ENCODE data around the gene CALML6.

Gene CALML6

DNA sequence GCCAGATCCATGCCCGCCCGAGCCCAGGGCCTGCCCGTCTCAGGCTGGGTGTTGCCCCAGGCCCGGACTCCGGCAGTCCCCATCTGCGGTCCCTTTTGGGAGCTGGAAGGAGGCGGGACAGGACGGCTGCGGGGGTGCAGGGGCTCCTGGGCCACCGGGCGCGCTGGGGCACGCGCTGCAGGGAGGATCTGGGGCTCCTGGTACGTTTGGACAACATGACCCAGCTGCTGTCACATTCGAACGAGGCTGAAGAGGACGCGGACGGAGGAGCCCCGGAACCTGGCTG, 6.6 kb upstream of the CALML6 start:
- Histone ChIP-seq H3K4me3 (ENCODE audit: low read length) (peak overlapping the region; percentile 66), H3F3A (ENCODE audit: insufficient read depth, low read length) (peaks cover 26% of the 10 kb centered on the region), H3K9me3 (replicated peaks; ENCODE audit: insufficient read depth, low read length) (no peaks in the 10 kb centered on the region), H3K4me1 (ENCODE audit: low read length) (peaks cover 40% of the 10 kb centered on the region), H3K36me3 (replicated peaks; ENCODE audit: insufficient read depth, low read length) (no peaks in the 10 kb centered on the region), H3K27ac (ENCODE audit: low read length) (peak overlapping the region; percentile 79), H3K4me2 (ENCODE audit: low read depth, low read length) (peak overlapping the region; percentile 99), H3K79me2 (ENCODE audit: low read length) (peaks cover 7% of the 10 kb centered on the region), H3K9ac (ENCODE audit: low read length) (peak overlapping the region; percentile 79), H2AFZ (ENCODE audit: low read length) (peak overlapping the region; percentile 46; the same call in 1 of the 2 replicates), H3K9me2 (replicated peaks; ENCODE audit: insufficient read depth, low read length) (no peaks in the 10 kb centered on the region), H4K20me1 (ENCODE audit: insufficient read depth, low read length) (no peaks in the 10 kb centered on the region), H3K27me3 (replicated peaks; ENCODE audit: insufficient read depth, low read length) (no peaks in the 10 kb centered on the region)
- TF ChIP-seq EZH2phosphoT487 (IDR thresholded peaks at IDR 0.05; ENCODE audit: low read length): no peak
- no peak for TF ChIP-seq EZH2 (optimal IDR thresholded peaks at IDR 0.05; ENCODE audit: low read depth, low read length)
- TF ChIP-seq, protein P1, sequence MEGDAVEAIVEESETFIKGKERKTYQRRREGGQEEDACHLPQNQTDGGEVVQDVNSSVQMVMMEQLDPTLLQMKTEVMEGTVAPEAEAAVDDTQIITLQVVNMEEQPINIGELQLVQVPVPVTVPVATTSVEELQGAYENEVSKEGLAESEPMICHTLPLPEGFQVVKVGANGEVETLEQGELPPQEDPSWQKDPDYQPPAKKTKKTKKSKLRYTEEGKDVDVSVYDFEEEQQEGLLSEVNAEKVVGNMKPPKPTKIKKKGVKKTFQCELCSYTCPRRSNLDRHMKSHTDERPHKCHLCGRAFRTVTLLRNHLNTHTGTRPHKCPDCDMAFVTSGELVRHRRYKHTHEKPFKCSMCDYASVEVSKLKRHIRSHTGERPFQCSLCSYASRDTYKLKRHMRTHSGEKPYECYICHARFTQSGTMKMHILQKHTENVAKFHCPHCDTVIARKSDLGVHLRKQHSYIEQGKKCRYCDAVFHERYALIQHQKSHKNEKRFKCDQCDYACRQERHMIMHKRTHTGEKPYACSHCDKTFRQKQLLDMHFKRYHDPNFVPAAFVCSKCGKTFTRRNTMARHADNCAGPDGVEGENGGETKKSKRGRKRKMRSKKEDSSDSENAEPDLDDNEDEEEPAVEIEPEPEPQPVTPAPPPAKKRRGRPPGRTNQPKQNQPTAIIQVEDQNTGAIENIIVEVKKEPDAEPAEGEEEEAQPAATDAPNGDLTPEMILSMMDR (IDR thresholded peaks at IDR 0.05; ENCODE audit: low read length): no peak
- DNase-seq: no peak

DNA sequence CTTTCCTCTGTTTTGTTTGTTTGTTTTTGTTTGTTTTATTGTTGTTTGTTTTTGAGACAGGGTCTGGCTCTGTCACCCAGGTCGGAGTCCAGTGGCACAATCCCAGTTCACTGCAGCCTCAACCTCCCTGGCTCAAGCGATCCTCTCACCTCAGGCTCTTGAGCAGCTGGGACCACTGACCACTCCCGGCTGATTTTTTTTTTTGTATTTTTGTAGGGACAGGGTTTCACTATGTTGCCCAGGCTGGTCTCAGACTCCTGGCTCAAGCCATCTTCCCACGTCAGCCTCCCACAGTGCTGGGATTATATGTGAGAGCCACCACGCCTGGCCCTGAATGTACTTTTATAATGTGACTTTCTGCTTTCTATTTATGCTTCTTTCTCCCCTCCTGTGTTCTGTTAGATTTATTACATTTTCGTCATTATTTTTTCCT, 5.0 kb upstream of the CALML6 start:
- no peak overlapping the region; the same call in 1 of the 2 replicates for H3K9ac ChIP-seq (ENCODE audit: low read length)
- no peaks in the 10 kb centered on the region for H3K9me3 ChIP-seq (replicated peaks; ENCODE audit: insufficient read depth, low read length)
- H3K4me1 ChIP-seq (ENCODE audit: low read length): peaks cover 40% of the 10 kb centered on the region
- no peaks in the 10 kb centered on the region for H4K20me1 ChIP-seq (ENCODE audit: insufficient read depth, low read length)
- H3K36me3 ChIP-seq (replicated peaks; ENCODE audit: insufficient read depth, low read length): no peaks in the 10 kb centered on the region
- no peaks in the 10 kb centered on the region for H3K9me2 ChIP-seq (replicated peaks; ENCODE audit: insufficient read depth, low read length)
- H3F3A ChIP-seq (ENCODE audit: insufficient read depth, low read length): peaks cover 26% of the 10 kb centered on the region
- H3K4me3 ChIP-seq (ENCODE audit: low read length): no peak overlapping the region
- H2AFZ ChIP-seq (ENCODE audit: low read length): no peak overlapping the region
- H3K4me2 ChIP-seq (ENCODE audit: low read depth, low read length): peak overlapping the region; percentile 39; the same call in 1 of the 2 replicates
- DNase-seq: no peak
- TF ChIP-seq EZH2phosphoT487 (IDR thresholded peaks at IDR 0.05; ENCODE audit: low read length): no peak
- TF ChIP-seq EZH2 (optimal IDR thresholded peaks at IDR 0.05; ENCODE audit: low read depth, low read length): no peak
- TF ChIP-seq, protein P1 (IDR thresholded peaks at IDR 0.05; ENCODE audit: low read length): no peak
- peak overlapping the region; percentile 72; the same call in 1 of the 2 replicates for H3K27ac ChIP-seq (ENCODE audit: low read length)
- peaks cover 7% of the 10 kb centered on the region for H3K79me2 ChIP-seq (ENCODE audit: low read length)
- peaks cover 2% of the 10 kb centered on the region; the same call in 1 of the 2 replicates for H3K27me3 ChIP-seq (replicated peaks; ENCODE audit: insufficient read depth, low read length)

DNA sequence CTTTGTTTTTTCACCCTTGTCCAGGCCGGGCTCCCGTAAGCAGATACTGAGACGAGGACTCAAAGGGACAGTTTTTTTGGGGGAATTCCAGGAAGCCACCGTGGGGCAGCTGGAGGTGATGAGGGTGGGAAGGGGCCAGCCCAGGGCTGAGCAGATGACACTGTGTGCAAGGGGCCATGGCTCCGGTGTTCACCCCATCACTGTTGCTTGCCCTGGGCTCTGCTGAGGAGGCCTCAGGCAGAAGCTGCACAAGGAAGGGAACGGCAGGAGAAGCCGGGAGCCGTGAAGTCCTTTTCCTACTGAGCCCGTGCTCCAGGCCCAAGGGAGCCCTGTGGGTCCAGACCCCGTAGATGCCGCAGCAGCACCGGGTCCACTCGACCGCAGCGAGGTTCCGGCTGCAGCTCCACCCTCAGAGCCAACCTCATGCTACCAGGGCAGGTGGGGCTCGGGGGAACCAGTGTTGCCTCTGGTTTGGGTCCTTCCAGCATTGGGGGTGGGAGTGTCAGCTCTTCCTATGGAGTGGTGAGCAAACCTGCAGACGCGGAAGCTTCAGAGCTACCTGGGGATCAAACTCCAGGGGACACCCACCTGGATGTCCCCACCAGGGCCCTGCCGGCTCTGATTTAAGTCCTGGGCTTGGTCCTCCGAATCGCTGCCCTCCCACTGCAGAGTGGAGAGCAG, 4.3 kb upstream of the CALML6 start:
- no peaks in the 10 kb centered on the region for H3K9me2 ChIP-seq (replicated peaks; ENCODE audit: insufficient read depth, low read length)
- no peaks in the 10 kb centered on the region for H4K20me1 ChIP-seq (ENCODE audit: insufficient read depth, low read length)
- no peak for TF ChIP-seq EZH2phosphoT487 (IDR thresholded peaks at IDR 0.05; ENCODE audit: low read length)
- TF ChIP-seq, protein P1 (IDR thresholded peaks at IDR 0.05; ENCODE audit: low read length): no peak
- H3K4me3 ChIP-seq (ENCODE audit: low read length): no peak overlapping the region
- H3K27ac ChIP-seq (ENCODE audit: low read length): peak overlapping the region; percentile 72; the same call in 1 of the 2 replicates
- H3K79me2 ChIP-seq (ENCODE audit: low read length): peaks cover 7% of the 10 kb centered on the region
- no peak overlapping the region for H3K4me2 ChIP-seq (ENCODE audit: low read depth, low read length)
- no peaks in the 10 kb centered on the region for H3K9me3 ChIP-seq (replicated peaks; ENCODE audit: insufficient read depth, low read length)
- peaks cover 5% of the 10 kb centered on the region; the same call in 1 of the 2 replicates for H3K27me3 ChIP-seq (replicated peaks; ENCODE audit: insufficient read depth, low read length)
- H3K4me1 ChIP-seq (ENCODE audit: low read length): peaks cover 40% of the 10 kb centered on the region
- no peaks in the 10 kb centered on the region for H3K36me3 ChIP-seq (replicated peaks; ENCODE audit: insufficient read depth, low read length)
- H3F3A ChIP-seq (ENCODE audit: insufficient read depth, low read length): peaks cover 26% of the 10 kb centered on the region
- no peak overlapping the region for H2AFZ ChIP-seq (ENCODE audit: low read length)
- DNase-seq: no peak
- H3K9ac ChIP-seq (ENCODE audit: low read length): no peak overlapping the region

All from MM.1S (cell line).